HG03064 (cell line): ENCODE data around the gene CUTC.
"Not testable (repeated sequence)": the region's sequence is repeated elsewhere in the genome, so short reads cannot be mapped to it uniquely, and the experiment has no call there.

ENCODE experiments used
- ATAC-seq: cut with Tn5 transposase; IDR thresholded peaks from one replicate; pipeline ENCODE4 v1.9.1; 2021; ENCODE audit warnings: low read depth; ENCODE audit not compliant: unreplicated experiment

Gene CUTC, protein sequence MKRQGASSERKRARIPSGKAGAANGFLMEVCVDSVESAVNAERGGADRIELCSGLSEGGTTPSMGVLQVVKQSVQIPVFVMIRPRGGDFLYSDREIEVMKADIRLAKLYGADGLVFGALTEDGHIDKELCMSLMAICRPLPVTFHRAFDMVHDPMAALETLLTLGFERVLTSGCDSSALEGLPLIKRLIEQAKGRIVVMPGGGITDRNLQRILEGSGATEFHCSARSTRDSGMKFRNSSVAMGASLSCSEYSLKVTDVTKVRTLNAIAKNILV

DNA sequence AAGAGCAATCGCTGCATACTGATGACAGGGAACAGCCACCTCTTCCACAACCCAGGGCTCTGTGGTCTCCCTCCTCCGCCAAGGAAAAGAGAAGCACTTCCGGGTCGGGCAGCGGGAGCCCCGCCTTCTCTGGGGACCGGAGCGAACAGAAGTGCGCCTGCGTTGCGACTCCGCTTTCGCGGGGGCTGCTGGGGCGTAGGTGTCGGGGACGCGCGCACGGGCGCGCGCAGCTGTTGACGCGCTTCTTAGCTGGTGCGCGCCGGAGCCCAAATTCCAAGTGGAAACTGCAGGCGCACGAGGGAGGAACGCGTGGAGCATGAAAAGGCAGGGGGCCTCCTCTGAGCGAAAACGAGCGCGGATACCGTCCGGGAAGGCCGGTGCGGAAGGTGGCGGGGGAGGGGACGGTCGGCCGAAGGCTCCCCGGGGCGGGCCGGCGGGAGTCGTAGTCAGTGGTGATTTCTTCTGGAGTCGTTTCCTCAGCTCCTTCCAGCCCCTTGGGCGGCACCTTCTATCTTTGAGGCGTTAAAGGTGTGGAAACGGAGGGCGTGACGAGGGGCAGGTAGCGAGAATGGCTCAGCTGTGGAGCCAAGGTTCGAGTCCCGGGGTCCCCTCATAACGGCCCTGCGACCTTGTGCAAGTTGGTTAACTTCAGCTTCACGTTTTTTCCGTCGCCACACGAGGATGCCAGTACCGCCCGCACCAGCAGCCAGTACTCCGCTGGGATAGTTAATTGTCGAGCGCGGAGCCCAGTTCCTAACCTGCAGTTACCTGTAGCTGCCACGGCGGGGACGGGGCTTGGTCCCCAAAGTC is at the start of gene CUTC, which contains the start of gene COX15:
Gene CUTC, plus strand, starts transcription at position 202 of the 810 bp plus-strand sequence. Its CDS starts 115 bp downstream, at position 317.
Gene COX15, minus strand, starts transcription at position 95 of the 810 bp plus-strand sequence. Its CDS starts 78 bp downstream, at position 17.
- ATAC-seq, result peak; percentile 82

DNA sequence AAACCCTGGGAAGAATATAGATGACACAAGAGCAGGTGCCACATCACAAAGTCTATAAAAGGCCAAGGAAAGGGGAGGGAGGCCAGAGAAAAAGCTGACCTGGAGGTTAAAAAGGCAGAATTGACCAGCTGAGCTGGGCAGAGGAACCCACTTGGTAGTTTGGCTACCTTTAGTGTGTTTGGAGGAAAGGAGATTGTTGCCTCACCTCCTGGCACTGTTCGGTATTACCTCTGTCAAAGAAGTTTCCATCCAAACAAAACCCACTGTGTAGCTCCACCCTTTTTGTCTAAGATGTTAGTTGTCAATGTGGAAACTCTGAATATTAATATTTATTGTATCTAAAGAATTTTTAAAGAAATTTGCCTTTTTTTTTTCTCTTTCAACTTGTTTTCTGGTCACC is 49.3 kb upstream of the CUTC start:
- no peak for ATAC-seq

DNA sequence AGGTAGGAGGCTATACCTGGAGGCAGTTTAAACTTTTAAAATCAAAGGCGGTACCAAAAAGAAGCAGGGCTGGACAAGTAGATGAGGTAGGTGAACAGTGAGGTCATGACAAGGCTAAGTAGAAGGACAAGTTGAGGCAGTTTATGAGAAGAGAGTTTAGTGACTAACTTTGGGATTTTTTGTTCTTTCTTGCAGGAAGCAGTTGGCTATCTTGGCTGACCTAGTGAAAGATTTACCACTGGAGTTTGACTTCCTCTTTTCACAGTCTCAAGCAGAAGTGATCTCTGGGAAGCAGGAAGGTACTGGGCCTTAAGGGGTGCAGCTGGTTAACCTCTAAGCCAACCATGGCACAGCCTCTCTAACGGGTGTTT is 46.5 kb upstream of the CUTC start:
- peak; percentile 97 for ATAC-seq

DNA sequence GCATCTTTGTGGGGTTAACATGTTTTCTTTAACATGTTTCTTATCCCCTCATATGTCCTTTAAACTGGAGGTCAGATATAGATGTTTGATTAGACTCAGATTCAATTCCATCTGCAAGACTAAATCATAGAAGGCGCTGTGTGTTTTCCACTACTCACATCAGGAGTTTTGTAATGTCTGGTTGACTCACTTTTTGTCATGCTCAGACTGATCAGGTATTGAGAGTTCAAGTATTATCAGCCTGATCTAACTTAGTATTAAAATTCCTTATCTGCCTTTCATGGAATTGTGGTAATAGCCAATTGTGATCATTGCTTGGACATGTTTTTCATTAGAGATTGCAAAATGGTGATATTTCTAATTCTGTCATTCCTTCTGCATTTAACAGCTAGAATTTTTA is 42.6 kb upstream of the CUTC start:
- ATAC-seq, result no peak

DNA sequence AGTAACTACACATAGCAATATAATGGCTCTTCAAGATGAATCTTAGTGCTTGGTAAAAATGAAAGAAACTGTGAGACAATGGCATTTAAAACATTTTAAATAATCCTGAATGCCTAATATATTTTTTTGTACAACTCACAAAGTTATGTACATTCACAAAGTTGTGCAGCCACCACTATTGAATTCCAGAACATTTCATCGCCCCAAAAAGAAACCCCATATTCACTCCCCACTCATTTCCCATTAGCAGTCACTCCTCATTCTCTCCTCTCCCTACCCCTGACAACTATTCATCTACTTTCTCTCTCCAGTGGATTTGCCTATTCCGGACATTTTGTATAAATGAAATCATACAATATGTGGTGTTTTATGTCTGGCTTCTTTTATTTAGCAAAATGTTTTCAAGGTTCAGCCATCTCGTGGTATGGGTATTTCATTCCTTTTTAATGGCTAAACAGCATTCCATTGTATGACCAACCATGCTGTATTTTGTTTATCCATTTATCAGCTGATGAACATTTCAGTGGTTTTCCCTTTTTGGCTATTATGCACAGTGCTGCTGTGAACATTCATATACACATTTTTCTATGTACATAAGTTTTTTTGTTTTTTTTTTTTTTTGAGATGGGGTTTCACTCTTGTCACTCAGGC is 38.0 kb upstream of the CUTC start:
- no peak for ATAC-seq

DNA sequence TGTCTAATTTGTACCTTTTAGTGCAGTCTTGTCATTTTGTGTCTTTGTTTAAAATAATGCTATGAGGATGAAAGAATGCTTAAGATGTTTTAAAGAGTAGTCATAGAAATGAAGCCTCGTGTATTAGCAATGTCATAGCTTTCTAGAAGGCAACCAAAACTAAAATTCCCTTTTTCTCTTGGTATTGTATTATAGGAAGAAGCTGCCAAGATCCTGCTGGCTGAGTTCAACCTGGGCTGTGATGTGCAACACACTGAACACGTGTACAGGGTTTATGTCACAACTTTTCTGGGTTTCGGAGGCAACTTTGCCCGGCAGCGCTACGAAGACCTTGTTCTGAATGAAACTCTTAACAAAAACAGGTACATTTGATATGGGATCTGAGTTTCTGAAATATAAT is 36.3 kb upstream of the CUTC start:
- no peak for ATAC-seq

DNA sequence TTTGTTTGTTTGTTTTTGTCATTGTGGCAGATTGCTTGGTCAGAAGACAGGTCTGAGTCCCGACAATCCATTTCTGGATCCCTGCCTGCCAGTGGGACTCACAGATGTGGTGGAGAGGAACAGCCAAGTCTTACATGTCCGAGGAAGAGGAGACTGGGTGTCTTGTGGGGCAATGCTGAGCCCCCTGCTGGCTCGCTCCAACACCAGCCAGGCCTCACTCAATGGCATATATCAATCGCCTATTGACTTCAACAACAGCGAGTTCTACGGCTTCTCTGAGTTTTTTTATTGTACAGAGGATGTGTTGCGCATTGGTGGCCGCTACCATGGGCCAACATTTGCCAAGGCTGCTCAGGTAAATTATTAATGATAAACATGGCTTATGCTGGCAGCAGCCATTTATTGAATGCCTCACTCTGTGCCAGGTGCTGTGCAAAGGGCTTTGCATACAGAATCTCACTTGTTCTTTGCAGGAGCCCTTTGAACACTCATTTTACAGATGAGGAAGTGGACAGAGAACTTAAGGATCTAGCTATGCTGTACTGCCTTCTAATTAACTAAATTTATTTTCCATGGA is 33.4 kb upstream of the CUTC start:
- no peak for ATAC-seq

DNA sequence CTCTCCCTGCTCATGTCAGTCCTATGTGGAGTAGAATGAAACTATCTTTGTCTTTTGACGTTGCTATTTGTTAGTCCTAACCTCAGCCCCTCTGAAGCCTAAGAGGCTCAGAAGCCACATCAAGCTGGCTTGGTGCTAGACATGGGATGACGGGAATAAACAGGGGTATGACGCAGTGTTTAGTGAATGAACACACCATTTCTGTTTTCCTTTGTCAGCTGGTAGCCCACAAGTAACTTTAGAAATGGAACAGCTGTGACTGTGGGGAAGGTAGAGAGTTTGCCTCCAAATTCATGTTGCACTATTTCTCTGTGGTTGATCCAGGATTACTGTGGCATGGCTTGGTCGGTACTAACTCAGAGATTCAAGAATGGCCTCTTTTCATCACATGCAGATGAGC is 31.4 kb upstream of the CUTC start:
- no peak for ATAC-seq

DNA sequence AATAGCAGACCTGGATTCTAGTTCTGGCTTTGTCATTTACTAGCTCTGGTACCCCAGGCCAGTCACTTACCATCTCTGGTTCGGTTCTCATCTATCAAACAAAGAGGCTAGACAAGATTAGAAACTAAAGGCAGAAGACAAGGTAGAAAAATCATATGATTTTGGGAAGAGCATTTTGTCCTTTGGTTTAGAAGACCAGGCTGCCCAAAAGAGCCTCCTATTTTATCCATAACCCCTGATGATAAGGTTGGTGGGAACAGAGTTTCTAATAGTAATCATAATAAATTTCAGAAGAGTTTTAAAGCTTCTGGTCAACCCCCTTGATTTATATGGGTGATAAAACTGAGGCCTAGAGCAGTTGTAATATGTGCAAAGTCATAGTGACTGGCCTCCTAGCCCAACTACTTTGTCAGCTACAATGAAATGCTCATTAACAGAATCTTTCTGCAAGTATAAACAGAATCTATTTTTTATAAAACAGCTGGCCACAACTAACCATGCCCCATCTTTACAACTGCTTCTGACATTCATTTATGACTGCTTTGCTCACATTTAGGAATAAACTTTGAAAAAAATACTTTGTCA is 23.5 kb upstream of the CUTC start:
- no peak for ATAC-seq

DNA sequence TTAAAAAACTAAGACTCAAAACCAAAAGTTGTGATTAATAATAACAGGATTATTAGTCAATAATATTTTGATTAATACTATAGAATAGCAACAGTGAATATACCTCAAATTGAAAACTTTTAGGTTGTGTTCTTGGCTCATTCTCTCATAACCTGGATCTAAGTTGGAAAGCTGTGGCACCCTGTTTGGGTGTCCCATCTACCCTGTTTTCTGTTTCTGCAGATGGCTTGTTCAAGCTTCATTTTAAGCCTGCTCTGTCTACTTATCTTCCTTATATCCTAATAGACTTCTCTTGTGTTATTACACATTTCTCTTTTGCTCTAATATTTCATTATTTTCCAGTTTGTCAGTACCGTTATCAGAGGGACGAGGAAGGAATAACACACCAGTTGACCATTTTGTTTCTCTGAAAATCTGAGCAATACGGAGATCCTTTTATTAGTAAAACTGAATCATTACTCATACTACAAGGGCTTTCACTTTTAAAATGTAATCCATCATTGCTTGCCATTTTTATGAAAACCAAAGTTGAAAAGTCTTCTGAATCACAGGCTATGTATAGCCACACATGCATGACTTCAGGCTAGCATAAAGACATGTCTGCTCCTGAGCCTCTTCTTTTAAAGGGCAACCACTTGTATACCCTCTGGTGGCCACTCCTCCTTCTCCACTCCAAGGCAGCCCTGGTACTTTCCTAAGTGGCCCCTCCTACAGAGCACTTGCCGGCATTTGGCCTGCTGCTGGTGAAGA is 22.4 kb upstream of the CUTC start:
- ATAC-seq, result no peak

DNA sequence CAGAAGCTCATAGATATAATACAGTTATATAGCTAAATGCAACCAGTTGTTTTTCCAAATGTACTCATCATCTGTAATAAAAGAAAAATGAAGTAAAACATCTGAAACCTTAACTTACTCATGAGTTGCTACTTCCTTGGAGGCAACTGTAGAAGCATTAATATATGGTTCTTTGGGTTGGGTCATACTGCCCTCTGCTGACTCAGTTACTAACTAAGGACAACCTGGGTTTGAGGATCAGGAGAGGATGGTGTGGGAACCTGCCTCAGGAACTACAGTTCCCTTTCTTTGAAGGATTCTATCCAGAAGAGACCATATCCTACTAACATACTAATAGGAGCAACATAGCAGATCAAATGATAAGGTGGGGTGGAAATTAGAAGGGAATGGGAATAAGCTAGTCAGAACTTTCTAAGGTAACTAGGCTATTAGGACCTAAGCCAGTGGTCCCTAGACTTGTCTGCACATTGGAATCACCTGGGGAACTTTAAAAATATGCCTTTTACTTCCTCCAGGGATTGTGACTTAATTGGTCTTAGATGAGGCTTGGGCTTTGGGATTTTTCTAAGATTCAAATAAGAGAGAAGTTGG is 20.8 kb upstream of the CUTC start:
- no peak for ATAC-seq

DNA sequence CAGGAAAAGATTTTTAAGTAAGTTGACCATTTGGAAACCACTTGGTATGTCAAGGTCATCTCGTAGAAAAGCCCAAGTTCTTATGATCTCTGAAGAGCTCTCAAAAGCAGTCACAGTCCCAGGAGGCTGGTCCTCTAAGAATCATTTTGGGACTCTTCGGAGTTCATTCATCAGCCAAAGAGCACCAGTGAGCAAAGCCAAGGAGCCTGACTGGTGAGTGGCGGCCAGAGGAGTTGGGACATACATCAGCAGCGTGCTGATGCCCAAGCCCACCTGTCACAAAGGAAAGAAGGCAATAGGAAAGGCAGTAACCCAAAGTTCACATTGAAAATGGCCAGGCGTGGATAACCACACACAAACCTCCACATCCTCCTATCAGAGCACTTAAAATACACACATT is 17.6 kb upstream of the CUTC start:
- ATAC-seq, result no peak

DNA sequence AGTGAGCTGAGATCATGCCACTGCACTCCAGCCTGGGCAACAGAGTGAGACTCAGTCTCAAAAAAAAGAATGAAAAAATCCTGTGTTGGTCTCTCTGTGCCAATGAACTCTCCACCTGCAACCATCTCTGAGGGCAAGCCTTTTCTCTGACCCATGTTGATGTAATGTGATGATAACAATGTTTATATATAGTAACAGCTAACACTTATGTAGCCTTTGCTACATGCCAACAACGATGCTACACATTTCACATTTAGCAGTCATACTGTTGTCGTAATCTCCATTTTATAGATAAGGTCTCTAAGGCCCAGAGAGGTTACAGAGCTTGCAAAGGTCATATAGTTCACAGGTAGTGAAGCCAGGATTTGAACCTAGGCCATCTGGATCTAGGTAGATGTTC is 11.6 kb upstream of the CUTC start:
- ATAC-seq, result no peak

DNA sequence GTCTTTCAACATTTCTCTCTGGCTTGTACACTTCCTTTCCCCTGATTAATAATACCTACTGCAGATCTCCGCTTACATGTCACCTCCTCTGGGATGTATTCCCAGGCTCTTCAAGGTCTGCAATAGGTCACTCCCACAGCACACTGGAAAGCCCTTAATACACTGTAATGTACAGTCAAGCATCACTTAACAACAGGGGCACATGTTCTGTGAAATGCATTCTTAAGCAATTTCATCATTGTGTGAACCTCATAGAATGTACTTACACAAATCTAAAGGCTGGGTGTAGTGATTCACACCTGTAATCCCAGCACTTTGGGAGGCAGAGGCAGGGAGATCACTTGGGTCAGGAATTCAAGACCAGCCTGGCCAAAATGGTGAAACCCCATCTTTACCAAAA is 2.0 kb upstream of the CUTC start:
- no peak for ATAC-seq

DNA sequence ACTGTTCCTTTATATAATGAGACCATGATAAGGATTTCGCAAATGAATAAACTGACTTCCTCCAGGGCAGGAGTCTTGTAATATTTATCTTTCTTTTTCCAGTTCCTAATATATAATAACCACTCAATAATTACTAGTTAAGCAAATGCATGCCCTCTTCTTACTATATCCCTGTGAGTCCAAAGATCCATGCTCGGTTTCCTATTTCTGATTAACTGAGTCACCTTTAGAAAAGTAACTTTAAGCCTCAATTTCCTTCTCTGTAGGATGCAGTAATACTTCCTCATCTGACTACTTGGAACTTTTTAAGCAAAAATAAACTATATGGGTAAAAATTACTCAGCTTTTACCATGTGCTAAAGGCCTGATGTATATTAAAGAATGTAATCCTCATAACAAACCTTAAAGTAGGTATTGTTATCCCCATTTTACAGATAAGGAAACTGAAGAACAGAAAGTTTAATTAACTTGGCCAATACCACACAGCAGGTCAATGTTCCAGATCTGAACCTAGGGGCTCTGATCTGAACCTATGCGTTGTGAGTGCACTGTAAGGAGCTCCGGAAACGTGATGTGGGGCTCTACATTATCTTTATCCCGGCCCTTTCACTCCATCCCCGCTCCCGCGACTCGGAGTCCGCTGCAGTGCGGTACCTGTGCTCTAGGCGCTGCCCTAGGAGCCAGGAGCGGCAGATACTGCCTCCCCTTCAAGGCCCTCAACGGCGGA is 565 bp upstream of the CUTC start:
- ATAC-seq, result no peak

DNA sequence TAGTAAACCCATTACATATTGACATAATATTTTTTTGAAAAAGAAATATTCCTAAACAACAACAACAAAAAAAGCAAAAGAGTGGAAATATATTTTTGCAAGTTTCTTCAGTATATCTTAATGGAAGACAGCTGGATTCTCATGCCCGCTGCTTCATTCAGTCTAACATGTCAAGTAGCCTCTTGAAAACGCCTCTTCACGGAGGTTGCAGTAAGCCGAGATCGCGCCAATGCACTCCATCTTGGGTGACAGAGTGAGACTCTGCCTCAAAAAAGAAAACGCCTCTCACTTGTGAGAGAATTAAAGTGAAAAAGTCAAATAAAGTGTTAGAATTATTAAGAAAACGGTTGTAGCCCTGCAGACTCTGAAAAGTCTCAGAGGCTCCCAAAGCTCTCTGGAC is 1.3 kb downstream of the CUTC start:
- ATAC-seq, result no peak

DNA sequence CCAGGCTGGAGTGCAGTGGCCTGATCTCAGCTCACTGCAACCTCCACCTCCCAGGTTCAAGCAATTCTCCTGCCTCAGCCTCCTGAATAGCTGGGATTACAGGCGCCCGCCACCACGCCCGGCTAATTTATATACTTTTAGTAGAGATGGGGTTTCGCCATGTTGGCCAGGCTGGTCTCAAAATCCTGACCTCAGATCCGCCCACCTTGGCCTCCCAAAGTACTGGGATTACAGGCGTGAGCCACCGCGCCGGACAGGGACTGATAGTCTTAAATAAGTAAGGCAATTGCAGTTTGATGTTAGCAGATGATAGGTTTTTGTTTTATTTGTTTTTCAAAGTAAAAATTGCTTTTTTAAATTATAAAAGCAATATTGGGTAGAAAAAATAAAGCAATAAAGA is 2.1 kb downstream of the CUTC start:
- not testable (repeated sequence) for ATAC-seq

DNA sequence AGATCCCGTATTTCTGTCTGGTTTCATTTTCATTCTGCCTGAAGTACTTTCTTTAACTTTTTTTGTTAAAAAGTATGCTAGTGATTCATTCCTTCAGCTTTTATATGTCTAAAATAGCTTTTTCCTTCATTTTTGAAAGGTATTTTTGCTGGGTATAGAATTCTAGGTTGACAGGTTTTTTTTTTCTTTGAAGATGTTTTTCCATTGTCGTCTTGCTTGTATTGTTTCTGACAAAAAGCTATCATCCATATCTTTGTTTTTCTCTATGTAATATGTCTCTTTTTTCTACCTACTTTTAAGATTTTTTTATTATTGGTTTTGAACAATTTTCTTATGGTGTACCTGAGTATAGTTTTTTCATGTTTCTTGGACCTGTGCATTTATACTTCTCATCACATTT is 8.2 kb downstream of the CUTC start:
- no peak for ATAC-seq

DNA sequence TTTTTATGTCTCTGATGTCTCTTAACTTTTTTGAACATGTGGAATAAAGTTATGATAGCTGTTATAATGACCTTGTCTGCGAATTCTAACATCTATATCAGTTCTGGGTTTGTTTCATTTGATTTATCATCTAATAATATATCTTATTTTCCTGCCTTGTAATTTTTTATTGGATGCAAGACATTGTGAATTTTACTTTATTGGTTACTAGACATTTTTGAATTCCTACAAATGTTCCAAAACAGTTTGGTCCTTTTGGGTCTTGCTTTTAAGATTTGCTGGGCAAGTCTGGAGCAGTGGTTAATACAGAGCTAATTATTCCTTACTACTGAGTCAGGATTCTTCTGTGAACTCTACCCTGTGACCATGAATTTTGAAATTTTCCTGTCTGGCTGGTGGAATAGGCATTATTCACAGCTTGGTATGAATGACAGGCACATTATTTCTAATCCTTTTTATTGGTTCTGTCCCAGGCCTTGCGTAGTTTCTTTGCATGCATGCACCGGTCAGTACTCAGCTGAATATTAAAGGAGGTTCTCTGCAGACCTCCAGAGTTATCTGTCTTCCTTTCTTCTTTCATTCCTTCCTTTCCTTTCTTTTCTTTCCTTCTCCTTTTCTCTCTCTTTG is 9.0 kb downstream of the CUTC start:
- ATAC-seq, result no peak
